ENCODE data around the gene PPFIBP1. TPM values are rescaled to one million over a fixed set of nuclear protein-coding genes. Genes with fewer than 3 reads are reported as not detected.

The PPFIBP1 gene
- total RNA-seq, 2 donors from 2014 or later, result 2.1 to 4.1 TPM

DNA sequence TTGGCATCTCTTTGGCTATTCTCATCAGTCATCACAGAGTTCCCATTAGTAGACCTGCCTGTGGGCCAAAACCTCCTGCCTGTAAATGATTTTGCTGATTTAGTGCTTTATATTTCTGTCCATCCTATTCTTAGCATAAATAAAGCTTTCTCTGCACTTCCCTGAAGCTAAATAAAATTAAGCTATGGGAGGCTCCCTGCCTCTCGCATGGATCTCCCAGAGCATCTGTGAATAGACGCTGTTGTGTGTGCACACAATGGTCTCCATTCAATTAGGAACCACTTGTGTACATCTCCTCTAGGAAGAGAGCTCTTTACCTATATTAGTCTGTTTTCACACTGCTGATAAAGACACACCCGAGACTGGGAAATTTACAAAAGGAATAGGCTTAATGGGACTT lies 80.4 kb downstream of the PPFIBP1 start:
- Mint-ChIP-seq H3K4me3 (no peak overlapping the region), H3K4me1 (no peaks in the 10 kb centered on the region), H3K27ac (no peak overlapping the region)

DNA sequence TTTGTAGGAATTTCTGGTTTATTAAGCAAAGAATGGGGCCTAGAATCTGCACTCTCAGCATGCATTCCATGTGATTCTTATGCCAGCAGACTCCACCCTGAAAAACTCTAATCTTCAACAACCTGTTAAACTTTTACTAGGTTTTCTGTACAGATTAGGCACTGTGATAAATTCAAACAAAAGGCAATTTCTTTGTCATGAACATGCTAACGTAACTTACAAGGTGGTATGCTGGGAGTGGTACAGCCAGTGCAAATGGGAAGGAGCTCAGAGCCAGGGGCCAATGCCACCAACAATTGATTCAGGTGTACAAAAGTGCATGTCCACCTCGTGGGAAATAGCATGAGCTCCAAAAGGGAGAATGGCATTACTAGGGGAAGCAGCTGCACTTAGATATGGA lies 83.0 kb downstream of the PPFIBP1 start:
- no peaks in the 10 kb centered on the region for H3K27me3 Mint-ChIP-seq
- H3K9me3 ChIP-seq (ENCODE audit: control insufficient read depth, low read length, poor library complexity, severe bottlenecking), result no peaks in the 10 kb centered on the region
- DNase-seq, result no peak
- no peak overlapping the region for H3K27ac Mint-ChIP-seq
- H3K4me1 Mint-ChIP-seq, result no peaks in the 10 kb centered on the region
- no peak for ATAC-seq
- H3K4me3 Mint-ChIP-seq, result no peak overlapping the region
- H3K36me3 Mint-ChIP-seq (ENCODE audit: low read depth), result no peaks in the 10 kb centered on the region

More for the DNA sequence above, 80.4 kb downstream of the PPFIBP1 start:
- DNase-seq, result no peak
- no peaks in the 10 kb centered on the region for H3K9me3 ChIP-seq (ENCODE audit: control insufficient read depth, low read length, poor library complexity, severe bottlenecking)
- Mint-ChIP-seq H3K27me3 (no peaks in the 10 kb centered on the region), H3K36me3 (ENCODE audit: low read depth) (no peaks in the 10 kb centered on the region)
- no peak for ATAC-seq

DNA sequence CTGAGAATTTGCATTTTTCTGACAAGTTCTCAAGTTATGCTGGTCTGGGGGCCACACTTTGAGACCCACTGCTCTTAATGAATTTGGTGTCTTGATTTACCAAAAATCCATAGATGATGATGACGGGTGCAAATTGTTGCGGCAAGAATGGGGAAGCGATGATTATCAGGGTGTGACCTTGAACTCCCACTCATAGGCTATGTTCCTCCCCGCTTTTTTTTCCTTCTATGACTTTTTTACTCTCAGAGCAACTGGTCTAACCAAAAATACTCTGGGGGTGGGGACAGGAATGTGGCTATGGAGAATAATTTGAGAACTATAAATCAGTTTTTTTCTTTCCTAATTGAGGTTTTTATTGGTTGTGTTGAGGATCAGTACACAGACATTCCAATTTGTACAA lies 83.6 kb downstream of the PPFIBP1 start:
- no peaks in the 10 kb centered on the region for H3K9me3 ChIP-seq (ENCODE audit: control insufficient read depth, low read length, poor library complexity, severe bottlenecking)
- no peak overlapping the region for H3K4me3 Mint-ChIP-seq
- H3K27me3 Mint-ChIP-seq, result no peaks in the 10 kb centered on the region
- DNase-seq (no peak), ATAC-seq (no peak)
- H3K27ac Mint-ChIP-seq, result no peak overlapping the region
- H3K36me3 Mint-ChIP-seq (ENCODE audit: low read depth), result no peaks in the 10 kb centered on the region
- H3K4me1 Mint-ChIP-seq, result no peaks in the 10 kb centered on the region

DNA sequence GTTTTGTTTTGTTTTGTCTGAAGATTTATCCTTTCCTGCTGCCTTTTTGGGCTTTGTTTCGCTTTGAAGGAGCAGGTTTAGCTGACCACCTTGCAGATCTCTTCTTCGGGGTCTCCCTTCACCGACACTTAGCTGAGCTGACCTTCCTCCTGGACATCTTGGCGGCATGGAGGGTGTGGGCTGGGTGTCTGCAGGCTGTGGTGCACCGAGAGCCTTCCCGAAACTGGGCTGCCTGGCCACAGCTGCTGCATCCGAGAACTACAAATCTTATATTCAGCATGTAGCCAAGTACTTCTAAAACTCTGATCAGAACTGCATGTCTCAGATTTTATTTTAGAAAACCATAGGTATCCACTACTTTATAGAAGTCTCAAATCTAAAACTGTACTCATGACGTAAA lies 84.9 kb downstream of the PPFIBP1 start:
- Mint-ChIP-seq H3K4me3 (no peak overlapping the region), H3K4me1 (no peaks in the 10 kb centered on the region), H3K36me3 (ENCODE audit: low read depth) (no peaks in the 10 kb centered on the region), H3K27ac (no peak overlapping the region), H3K27me3 (no peaks in the 10 kb centered on the region)
- no peaks in the 10 kb centered on the region for H3K9me3 ChIP-seq (ENCODE audit: control insufficient read depth, low read length, poor library complexity, severe bottlenecking)
- DNase-seq (no peak), ATAC-seq (no peak)

DNA sequence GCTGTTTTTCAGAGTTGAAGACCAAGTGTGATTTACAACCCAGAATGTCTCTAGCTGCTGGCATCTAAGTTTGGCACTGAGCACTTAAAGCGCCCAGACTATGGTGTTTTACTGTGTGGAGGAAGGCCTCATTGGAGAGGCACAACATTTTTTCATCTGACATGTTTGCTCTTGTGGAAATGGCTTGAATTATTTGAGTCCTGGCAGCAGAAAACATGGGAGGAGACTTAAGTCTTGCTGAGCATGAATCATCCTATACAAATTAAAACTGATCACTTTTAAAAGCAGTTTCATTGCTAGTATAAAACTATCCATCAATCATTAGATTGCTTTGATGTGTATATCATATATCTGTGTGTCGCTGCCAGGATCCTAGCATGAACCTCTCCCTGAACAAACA lies 86.4 kb downstream of the PPFIBP1 start:
- H3K36me3 Mint-ChIP-seq (ENCODE audit: low read depth), result no peaks in the 10 kb centered on the region
- H3K27ac Mint-ChIP-seq, result no peak overlapping the region
- no peaks in the 10 kb centered on the region for H3K27me3 Mint-ChIP-seq
- H3K9me3 ChIP-seq (ENCODE audit: control insufficient read depth, low read length, poor library complexity, severe bottlenecking), result no peaks in the 10 kb centered on the region
- ATAC-seq (no peak), DNase-seq (no peak)
- H3K4me3 Mint-ChIP-seq, result no peak overlapping the region
- no peaks in the 10 kb centered on the region for H3K4me1 Mint-ChIP-seq

DNA sequence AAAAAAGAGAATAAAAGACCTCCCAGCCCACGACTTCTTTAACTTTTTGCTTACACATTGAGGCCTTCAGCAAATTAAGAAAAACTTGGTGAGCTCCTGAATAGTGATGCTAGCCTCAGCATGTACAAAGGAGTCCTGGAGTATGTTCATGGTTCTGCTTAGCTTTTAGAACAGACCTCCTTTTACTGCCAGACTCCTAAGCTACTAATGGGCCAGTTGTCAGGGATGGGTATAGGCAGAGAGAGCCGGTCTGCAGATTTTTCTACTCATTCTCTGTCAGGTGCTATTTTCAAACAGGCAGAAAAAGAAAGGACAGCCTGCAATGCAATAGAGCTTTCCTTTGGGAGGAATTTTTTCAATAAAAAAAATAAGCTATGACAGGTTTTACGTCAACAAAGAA lies 90.4 kb downstream of the PPFIBP1 start:
- no peaks in the 10 kb centered on the region for H3K9me3 ChIP-seq (ENCODE audit: control insufficient read depth, low read length, poor library complexity, severe bottlenecking)
- no peaks in the 10 kb centered on the region for H3K36me3 Mint-ChIP-seq (ENCODE audit: low read depth)
- no peaks in the 10 kb centered on the region for H3K4me1 Mint-ChIP-seq
- H3K27me3 Mint-ChIP-seq, result no peaks in the 10 kb centered on the region
- ATAC-seq (no peak), DNase-seq (no peak)
- no peak overlapping the region for H3K27ac Mint-ChIP-seq
- no peak overlapping the region for H3K4me3 Mint-ChIP-seq

DNA sequence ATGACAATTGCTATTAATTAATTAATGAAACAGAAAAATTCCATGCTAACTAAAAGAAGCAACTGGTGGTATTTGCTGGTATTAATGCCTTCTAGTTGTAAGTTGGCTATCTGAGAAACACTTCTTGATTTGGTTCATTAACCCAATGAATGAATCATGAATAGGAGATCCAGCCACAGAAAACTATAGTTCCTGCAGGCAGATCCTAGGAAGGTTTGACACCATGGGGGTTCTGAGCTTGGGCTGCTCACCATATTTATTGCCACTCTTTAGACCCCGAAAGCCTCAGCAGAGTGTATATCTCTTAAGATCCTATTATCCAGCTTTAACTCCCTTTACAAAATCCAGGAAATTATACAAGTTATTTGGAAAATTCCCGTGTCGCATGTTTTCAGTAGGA lies 90.9 kb downstream of the PPFIBP1 start:
- DNase-seq (no peak), ATAC-seq (no peak)
- H3K4me1 Mint-ChIP-seq, result no peaks in the 10 kb centered on the region
- no peaks in the 10 kb centered on the region for H3K36me3 Mint-ChIP-seq (ENCODE audit: low read depth)
- H3K9me3 ChIP-seq (ENCODE audit: control insufficient read depth, low read length, poor library complexity, severe bottlenecking), result no peaks in the 10 kb centered on the region
- H3K4me3 Mint-ChIP-seq, result no peak overlapping the region
- H3K27ac Mint-ChIP-seq, result no peak overlapping the region
- H3K27me3 Mint-ChIP-seq, result no peaks in the 10 kb centered on the region

DNA sequence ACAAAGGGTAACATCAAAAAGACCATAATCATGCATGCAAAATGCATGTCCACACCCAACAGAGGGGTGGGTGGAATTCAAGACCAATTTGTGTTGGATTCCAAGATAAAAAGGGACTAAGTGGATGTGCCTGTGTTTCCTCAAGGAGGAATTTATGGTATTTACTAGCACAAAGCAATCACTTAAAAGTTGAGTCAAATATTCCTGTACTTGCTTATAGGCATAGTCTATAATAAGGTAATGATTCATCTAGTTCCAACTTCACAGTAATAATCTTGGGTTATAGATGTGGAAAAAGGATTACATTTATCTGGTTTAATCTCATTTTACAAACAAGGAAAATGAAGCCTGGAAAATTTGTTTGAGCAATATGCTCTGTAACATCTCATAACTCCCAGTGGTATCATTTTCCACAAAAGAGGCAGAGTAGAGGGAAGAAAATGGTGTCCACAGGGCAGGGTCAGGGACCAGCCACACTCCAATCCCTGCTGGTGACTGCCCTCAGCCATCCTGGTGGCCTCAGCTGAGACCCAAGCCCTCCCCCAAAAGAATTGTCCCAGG lies 91.4 kb downstream of the PPFIBP1 start:
- H3K27ac Mint-ChIP-seq, result no peak overlapping the region
- H3K36me3 Mint-ChIP-seq (ENCODE audit: low read depth), result no peaks in the 10 kb centered on the region
- no peak overlapping the region for H3K4me3 Mint-ChIP-seq
- no peaks in the 10 kb centered on the region for H3K27me3 Mint-ChIP-seq
- no peaks in the 10 kb centered on the region for H3K4me1 Mint-ChIP-seq
- DNase-seq (no peak), ATAC-seq (no peak)
- H3K9me3 ChIP-seq (ENCODE audit: control insufficient read depth, low read length, poor library complexity, severe bottlenecking), result no peaks in the 10 kb centered on the region

DNA sequence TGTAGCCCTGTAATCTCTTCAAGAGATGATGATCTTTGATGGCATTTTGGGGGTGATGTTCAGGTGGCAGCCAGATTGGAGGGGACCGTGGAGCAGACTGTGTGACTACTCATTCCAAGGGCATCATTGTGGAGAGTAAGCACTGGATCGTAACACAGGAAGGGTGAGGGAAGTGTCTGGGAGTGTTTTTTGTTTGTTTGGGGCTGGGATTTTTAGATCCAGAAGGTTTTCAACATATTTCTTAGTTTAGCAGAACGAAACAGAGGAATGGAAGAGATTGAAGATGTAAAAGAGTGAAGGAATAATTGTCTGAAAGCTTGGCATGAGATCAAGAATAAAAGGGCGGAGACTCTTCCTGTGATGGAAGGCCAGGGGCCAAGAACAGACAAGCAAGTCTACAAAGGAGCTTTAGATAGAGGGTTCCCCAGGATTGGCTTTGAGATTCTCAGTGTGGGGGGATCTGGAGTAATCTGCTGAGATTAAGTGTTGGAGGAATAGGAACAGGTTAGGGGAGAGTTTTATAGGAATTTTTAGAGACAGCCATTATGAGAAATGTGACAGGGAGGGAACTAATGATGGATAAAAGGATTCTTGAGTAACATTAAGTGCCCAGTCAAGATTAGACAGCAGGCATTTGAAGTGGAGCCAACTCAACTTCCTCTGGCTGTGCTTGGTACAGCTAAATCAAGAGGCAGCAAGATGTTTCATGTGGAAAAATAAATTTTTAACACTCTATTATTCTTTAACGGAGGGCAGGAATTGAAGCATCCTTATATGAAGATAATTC lies 92.5 kb downstream of the PPFIBP1 start:
- Mint-ChIP-seq H3K36me3 (ENCODE audit: low read depth) (no peaks in the 10 kb centered on the region), H3K27me3 (no peaks in the 10 kb centered on the region), H3K4me3 (no peak overlapping the region), H3K27ac (no peak overlapping the region), H3K4me1 (no peaks in the 10 kb centered on the region)
- H3K9me3 ChIP-seq (ENCODE audit: control insufficient read depth, low read length, poor library complexity, severe bottlenecking), result no peaks in the 10 kb centered on the region
- ATAC-seq, result no peak
- DNase-seq, result no peak

DNA sequence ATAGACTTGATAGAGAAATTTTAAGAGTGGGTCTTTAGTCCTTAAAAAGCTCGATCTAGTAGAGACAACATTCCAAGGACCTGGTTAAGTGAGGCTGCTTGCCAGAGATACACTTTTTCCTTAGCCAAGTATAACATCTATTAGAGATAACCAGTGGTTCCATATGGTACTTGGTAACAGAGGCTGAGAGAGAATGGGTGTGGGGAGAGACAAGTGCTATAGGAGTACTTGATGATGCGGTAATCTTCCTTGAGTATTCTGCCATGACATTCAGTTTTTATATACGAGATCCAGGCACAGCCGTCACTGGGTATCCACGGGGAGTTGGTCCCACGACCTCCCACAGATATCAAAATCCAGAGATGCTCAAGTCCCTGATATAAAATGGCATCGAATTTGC lies 94.8 kb downstream of the PPFIBP1 start:
- no peaks in the 10 kb centered on the region for H3K4me1 Mint-ChIP-seq
- DNase-seq (no peak), ATAC-seq (no peak)
- no peak overlapping the region for H3K27ac Mint-ChIP-seq
- no peaks in the 10 kb centered on the region for H3K9me3 ChIP-seq (ENCODE audit: control insufficient read depth, low read length, poor library complexity, severe bottlenecking)
- H3K4me3 Mint-ChIP-seq, result no peak overlapping the region
- no peaks in the 10 kb centered on the region for H3K36me3 Mint-ChIP-seq (ENCODE audit: low read depth)
- no peaks in the 10 kb centered on the region for H3K27me3 Mint-ChIP-seq

DNA sequence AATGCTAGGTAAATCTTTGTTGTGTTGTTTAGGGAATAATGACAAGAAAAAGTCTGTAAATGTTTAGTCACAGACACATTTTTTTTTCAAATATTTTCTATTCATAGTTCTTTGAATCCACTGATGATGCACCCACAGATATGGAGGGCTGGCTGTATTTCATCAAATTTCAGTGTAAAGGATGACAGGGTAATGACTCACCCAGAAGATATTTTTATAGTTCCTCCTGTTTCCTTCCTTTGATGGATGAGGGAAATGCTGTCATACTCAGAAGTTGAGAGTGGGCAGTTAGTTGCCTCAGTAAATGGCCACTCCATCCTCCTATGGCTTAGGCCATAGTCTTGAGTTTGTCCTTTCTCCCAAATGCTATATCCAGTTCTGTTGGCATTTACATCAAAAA lies 95.3 kb downstream of the PPFIBP1 start:
- Mint-ChIP-seq H3K4me3 (no peak overlapping the region), H3K36me3 (ENCODE audit: low read depth) (no peaks in the 10 kb centered on the region), H3K27ac (no peak overlapping the region), H3K4me1 (no peaks in the 10 kb centered on the region), H3K27me3 (no peaks in the 10 kb centered on the region)
- H3K9me3 ChIP-seq (ENCODE audit: control insufficient read depth, low read length, poor library complexity, severe bottlenecking), result no peaks in the 10 kb centered on the region
- DNase-seq (no peak), ATAC-seq (no peak)

DNA sequence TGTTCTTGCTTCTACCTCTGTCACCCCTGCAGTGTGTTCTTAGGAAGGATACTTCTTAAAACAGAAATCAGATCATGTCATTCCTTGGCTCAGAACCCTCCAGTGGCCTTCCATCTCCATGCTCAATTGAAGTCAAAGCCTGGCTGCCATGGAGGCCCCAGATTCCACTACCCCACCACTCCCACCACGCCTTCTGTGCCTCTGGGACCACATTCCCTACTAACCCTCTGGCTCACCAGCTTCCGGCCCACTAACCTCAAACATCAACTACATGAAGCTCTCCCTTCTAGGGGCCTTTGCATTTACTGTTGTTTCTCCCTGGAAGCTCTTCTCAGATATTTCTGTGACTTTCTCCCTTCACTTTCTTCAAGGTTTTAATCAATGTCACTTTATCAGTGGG lies 96.1 kb downstream of the PPFIBP1 start:
- Mint-ChIP-seq H3K4me1 (no peaks in the 10 kb centered on the region), H3K27me3 (no peaks in the 10 kb centered on the region), H3K4me3 (no peak overlapping the region), H3K36me3 (ENCODE audit: low read depth) (no peaks in the 10 kb centered on the region), H3K27ac (no peak overlapping the region)
- H3K9me3 ChIP-seq (ENCODE audit: control insufficient read depth, low read length, poor library complexity, severe bottlenecking), result no peaks in the 10 kb centered on the region
- ATAC-seq (no peak), DNase-seq (no peak)

DNA sequence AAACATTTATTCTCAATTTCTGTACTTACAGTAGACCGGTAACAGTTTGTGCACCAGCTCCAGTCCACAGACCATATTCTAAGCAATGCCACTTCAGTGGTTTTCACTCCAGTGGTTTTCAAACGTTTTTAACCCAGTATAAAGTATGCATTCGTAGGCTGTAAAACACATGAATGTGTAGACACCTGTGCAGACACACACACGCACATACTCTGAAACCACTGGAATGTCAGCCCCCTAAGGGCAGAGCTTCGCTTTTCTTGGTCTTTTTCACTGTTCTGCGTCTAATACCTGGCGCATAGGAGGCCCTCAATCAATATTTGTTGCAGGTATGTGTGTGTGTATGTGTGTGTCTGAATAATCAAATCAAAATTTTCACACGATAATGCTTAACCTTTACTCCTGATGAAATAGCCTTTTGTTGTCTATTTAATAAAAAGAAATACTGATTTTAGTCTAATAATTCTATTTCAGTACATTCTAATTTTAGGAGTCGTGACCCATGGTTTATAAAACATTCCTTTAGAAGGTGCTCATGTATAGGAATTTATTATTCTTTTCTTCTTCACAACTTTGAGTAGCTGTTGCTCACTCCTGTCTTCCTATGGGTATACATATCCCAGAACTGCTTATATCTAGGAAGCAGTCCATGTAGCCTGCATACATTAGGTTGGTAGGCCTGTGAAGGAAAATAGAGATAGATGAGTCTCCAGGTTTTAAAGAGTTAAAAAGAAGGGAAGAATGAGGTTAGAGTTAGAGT lies 98.6 kb downstream of the PPFIBP1 start:
- Mint-ChIP-seq H3K4me1 (no peaks in the 10 kb centered on the region), H3K4me3 (no peak overlapping the region), H3K27me3 (no peaks in the 10 kb centered on the region), H3K27ac (no peak overlapping the region), H3K36me3 (ENCODE audit: low read depth) (no peaks in the 10 kb centered on the region)
- DNase-seq (no peak), ATAC-seq (no peak)
- H3K9me3 ChIP-seq (ENCODE audit: control insufficient read depth, low read length, poor library complexity, severe bottlenecking), result no peaks in the 10 kb centered on the region

Data from T-helper 17 cell (primary cell).